ENCODE measurements around the gene CELSR1.

The CELSR1 gene

DNA sequence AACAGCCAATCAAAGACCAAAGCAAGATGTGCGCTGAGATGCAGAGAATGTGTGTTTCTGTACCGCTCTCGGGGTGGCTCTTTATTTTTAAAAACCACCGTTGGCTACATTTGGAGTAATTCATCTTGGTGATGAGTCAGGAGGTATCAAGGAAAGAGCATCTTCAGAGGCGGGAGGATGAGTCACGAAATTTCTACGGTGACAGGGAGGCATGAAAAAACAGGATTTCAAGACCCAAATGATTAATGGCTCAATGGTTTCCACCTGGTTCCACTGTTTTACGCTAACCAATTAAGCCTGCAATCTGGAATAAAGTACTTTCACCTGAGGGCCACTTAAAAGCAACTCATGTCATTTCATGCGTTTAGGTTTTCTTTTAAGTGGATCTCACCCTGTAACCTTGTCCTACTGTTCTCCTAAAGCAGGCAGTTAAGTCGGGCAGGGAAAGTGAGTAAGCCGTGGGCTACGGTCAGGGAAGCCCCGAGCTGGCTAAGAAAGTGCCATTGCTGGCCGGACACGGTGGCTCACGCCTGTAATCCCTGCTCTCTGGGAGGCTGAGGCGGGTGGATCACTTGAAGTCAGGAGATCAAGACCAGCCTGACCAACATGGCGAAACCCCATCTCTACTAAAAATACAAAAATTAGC lies 74.6 kb downstream of the CELSR1 start:
- no peak for DNase-seq (ENCODE audit: low read depth in 1 of 2, low spot score in 1 of 2)

DNA sequence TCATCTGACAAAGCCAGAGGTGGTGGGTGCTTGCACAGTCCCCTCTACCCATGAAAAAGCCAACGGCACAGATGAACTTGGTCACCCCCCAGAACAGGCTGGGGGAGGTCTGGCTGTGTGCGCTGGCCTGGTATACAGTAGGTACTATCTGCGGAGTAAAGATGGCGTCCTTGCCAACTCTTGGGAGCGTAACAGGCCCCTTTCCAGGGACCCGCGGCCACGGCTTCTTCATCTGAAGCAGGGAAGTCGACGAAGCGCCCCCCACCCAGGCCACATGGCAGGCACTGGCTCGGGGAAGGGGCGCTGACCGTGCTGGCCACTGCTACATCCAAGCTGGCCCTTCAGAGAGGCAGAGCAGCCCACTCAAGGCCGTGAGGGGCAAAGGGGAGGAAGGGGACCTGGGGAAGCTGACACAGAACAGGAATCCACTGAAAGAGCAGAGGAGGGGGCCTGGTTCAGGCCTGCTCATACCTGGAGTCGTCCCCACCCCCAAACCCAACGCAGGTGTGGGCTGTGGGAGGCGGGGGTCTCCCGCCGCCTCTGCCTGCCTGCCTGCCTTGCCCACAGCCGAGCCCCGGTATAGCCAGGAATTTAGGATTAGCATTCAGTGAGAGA lies 75.7 kb downstream of the CELSR1 start:
- DNase-seq (ENCODE audit: low read depth in 1 of 2, low spot score in 1 of 2) = no peak

DNA sequence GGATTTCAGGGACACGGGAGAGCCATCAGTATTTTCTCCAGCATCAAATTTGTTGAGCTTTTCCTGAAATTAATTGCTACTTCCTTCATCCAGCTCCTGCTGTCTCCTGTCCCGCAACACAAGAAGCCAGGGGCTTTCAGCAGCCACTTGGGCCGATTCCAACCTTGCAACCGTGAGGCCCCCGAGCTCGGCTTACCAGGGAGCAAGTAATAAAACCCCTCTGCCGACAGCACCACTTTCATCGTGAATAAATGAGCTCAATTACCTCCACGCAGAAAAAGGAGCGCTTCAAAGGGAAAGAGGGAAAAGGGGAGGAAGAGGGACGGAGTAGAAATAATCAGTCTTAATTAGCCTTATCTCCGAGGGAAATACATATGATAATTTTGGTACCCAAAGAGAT lies 76.6 kb downstream of the CELSR1 start:
- no peak for DNase-seq (ENCODE audit: low read depth in 1 of 2, low spot score in 1 of 2)

DNA sequence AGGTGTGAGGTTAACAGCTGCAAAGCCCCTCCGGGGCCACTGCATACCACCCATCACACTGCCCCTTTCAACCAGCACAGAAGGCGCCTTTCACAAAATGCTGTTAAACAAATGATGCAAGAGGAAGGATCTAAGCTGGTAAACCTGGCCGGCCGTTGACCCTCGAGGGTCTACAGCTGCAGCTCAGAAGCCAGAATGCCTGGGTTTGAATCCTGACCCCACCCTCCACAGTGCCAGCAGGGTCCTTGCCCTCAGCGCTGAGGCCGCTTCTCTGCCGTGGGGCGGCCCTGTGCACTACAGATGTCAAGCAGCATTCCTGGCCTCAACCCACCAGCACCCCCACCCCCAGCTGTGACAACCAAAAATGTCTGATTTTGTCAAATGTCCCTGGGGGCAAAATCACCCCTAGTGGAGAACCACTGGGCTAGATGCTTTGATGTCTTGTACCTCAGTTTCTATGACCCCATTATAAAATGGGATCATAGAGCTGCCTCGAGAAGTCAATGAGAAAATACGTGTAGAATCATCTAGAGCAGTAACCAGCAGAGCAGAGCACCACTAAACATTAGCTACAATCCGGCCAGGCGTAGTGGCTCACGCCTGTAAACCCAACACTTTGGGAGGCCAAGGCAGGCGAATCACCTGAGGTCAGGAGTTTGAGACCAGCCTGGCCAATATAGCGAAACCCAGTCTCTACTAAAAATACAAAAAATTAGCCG lies 77.9 kb downstream of the CELSR1 start:
- no peak for DNase-seq (ENCODE audit: low read depth in 1 of 2, low spot score in 1 of 2)

DNA sequence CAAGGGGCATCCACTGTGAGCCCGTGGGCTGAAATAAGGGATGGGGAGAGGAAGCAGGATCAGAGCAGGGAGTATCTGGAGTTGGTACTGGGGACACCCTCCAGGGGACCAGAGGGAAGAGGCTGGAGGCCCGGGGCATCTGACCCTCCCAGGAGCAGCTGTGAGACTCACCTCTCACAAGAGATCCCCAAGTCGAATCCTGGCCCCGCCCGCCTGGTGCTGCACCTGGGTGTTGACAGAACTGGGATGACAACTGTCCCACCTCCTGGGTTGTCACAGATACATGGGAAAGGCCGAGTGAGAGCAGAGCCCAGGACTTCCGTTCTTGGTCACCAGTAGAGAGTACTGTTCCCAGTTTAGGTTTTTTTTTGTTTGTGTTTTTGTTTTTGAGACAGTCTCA lies 78.9 kb downstream of the CELSR1 start:
- DNase-seq (ENCODE audit: low read depth in 1 of 2, low spot score in 1 of 2) = no peak

DNA sequence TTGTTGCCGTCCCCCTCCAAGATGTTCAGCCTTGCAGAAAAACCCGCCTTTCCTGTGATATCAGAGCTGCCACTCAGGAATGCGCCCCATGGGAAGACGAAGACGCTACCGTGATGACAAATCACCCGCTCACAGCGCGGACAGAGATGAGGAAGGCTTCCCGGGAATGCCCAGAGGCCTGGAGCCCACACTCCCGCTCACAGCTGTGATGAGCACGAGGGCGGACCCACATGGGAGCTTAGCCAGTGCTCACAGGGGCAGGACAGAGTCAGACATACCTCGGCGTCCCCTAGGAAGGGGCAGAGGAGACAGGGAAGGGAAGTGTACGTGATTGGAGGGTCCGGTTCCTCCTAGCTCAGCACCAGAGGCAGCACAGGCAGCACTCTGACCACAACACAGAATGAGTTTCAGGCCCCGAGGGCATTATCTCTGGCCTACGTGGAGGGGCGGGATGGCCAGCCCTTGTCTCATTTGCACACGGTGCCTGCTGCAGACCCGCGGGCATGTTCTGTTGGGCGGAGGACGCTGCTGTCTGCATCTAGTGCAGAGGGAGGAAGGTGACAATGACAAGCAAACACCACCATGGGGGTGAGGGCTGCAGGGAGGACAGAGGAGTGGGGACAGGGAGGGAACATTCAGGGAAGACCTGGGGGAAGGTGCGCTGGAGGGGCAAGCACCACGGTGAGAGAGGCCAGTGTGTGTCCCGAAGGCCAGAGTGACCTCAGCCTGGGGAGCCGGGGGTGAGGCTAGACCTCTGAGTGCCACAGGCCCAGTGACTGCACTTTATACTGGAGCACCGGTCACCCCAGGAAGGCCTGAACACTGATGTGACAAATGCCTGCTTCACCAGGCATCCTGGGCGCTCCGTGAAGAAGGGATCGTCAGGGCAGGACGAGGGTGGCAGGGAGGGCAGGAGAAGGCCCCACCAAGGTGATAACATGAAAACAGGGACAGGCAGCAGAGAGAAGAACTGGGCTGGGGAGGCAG lies 79.6 kb downstream of the CELSR1 start:
- no peak for DNase-seq (ENCODE audit: low read depth in 1 of 2, low spot score in 1 of 2)

DNA sequence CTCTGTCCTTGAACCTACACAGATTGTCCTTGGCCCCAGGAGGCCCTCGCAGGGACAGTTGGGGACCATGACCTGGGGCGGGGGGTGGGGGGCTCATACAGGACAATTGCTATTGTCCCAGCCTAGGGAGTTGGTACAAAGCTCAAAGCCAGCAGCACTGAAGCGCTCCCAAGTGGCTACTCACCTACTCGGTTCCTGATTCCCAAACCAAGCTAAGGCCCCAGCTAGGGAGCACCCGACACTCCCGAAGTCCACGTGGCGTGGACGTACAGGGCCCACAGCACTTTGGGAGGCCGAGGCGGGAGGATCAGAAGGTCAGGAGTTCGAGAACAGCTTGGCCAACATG lies 80.6 kb downstream of the CELSR1 start:
- DNase-seq (ENCODE audit: low read depth in 1 of 2, low spot score in 1 of 2) = no peak

DNA sequence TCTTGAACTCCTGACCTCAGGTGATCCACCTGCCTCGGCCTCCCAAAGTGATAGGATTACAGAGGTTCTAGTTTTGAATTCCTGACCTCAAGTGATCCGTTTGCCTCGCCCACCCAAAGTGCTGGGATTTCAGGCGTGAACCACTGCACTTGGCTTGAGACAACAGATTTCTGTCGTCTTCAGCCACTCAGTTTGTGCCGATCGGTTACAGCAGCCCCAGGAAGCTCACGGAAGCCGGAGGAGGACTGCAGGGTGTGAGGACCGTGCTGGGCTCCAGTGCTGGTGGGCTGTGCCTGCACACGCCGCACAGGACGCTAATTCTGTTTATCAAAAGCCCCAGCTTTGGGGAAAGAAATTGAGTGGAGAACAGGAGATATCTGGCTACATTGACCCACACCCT lies 82.0 kb downstream of the CELSR1 start:
- no peak for DNase-seq (ENCODE audit: low read depth in 1 of 2, low spot score in 1 of 2)

DNA sequence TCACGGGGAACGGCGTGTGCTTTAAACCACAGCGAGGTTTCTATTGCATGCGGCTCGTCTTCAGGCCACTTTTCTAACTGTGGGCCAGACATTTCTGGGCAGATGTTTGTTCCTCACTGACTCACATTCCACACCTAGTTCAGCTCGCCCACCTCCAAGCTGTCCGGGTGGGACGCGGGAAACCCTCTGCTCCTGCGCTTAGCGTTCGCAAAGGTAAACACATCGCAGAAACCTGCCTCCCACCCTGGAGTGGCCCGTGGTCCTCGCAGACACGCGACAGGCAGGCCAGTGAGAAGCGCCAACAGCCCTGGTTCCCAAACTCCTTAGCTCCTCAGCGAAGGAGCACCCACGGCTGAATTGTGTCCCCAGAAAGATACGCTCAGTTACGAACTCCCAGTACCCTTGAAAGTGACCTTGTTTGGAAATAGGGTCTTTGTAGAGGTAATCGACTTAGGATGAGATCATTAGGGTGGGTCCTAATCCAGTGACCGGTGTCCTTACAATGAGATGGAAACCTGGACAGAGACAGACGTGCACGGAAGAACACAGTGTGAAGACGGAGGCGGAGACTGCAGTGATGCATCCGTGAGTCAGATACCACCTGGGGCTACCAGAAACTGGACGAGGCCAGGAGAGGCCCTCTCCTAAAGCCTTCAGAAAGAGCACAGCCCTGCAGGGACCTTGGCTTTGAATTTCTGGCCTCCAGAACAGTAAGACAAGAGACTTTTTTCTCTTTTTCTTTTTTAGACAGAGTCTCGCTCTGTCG lies 82.7 kb downstream of the CELSR1 start:
- no peak for DNase-seq (ENCODE audit: low read depth in 1 of 2, low spot score in 1 of 2)

DNA sequence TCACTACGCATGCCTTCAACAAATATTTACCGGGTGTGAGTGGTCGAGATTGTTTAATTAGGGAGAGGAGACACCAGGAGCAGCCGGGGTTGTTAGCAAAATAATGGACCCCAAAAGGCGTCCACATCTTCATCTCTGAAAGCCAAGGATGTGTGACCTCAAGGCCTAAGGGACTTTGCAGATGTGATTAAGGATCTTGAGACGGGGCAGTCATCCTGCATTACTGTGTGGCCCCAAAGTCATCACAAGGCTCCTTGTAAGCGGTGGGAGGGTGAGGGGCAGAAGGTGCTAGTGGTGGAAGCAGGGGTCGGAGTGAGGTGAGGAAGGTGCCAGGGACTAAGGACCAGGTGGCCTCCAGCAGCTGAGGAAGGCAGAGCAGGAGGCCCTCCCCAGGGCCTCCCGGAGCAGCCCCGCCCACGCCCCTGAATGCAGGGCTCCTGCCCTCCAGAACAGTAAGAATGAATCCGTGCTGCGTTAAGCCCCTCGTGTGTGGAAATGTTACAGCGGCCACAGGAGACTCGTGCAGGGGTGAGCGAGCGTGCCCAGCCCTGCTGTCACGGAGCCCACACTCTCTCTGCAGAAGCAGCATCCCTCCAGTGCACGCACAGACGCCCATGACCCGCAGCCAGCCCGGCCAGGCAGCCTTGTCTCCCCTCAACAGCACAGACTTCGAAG lies 83.5 kb downstream of the CELSR1 start:
- no peak for DNase-seq (ENCODE audit: low read depth in 1 of 2, low spot score in 1 of 2)

DNA sequence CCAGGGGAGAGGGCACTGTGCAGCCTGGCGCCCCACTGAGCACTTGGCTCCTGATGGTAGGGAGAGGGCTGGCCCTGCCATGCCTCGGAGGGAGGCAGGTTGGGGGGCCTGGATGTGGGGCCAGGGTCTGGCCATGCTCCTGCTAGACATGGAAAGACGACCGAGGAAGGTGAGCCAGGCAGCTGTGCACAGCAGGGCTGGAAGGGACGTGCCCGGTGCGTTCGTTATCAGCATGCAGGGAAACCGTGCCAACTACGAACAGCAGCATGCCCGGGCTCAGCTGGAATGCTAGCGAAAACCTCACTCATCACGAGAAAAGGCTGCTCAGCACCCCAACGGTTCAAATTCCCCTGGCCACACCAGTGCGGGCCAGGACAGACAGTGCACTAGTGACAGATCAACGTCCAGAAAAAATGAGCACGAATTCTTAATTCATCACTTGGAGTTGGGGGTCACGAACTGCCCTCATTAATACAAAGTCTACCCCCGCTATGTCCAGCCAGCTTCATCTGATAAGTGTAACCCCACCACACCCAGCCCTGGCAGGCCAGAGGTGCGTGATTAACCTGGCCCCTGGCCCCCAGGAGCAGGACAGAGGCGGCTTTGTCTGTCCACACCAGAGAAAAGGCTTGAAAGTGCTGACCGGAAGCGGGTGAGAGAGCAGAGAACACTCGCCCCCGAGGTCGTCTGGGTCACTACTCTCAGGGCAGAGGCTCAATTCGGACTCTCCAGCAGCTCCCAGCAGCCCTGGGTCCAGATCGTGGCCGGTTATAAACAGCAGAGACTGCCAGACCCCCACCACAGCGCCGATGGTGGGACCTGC lies 84.2 kb downstream of the CELSR1 start:
- DNase-seq (ENCODE audit: low read depth in 1 of 2, low spot score in 1 of 2) = no peak

DNA sequence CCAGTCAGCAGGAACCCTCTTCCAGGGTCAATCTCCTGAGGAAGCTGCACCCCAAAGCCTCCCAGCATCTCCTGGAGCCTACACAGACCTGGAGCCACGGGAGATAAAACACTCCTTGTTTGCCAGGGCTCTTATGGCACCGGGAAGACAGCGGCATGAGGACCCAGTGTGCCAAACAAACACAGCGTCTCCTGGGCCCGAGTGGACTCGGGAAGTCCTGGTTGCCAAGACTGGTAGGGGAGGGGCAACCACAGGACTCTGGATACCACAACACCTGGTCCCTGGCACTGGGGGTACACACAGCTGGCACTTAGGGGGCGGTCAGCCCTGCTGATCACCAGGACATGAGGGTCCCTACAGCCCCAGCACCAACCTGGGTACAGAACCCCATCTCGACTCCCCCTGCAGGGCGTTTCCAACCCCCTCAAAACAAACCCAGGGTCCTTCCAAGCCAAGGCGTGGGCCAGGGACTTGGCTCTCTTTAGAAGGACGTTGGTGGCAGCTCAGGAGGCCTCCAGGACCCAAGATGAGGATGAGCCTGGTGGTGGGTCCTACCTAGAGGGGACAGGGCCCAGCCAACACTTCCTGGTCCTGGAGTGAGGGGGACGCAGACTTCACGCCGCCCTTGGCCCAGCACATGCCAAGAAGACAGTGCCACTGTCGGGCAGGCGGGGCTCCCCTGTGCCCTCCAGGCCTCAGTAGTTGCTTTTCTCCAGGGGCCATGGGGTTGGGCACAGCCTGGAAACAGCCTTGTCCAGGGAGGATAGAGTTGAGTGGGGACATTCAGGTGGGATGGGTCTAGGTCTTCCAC lies 85.0 kb downstream of the CELSR1 start:
- no peak for DNase-seq (ENCODE audit: low read depth in 1 of 2, low spot score in 1 of 2)

DNA sequence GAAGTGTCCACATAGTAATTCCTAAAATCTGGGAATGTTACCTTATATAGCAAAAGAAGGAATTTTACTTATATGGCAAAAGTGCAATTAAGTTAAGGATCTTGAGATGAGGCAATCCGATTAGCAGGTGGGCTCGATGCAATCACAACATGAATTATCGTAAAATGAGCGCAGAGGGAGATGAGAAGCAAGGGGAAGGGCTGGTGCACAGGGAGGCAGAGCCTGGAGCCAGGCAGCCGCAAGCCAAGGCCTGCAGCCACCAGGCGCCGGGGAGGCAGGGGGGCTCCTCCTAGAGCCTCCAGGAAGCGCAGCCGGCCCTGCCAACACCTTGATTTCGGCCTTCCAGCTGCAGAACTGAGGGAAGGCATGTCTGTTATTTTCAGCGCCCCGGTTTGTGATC lies 85.7 kb downstream of the CELSR1 start:
- DNase-seq (ENCODE audit: low read depth in 1 of 2, low spot score in 1 of 2) = no peak

DNA sequence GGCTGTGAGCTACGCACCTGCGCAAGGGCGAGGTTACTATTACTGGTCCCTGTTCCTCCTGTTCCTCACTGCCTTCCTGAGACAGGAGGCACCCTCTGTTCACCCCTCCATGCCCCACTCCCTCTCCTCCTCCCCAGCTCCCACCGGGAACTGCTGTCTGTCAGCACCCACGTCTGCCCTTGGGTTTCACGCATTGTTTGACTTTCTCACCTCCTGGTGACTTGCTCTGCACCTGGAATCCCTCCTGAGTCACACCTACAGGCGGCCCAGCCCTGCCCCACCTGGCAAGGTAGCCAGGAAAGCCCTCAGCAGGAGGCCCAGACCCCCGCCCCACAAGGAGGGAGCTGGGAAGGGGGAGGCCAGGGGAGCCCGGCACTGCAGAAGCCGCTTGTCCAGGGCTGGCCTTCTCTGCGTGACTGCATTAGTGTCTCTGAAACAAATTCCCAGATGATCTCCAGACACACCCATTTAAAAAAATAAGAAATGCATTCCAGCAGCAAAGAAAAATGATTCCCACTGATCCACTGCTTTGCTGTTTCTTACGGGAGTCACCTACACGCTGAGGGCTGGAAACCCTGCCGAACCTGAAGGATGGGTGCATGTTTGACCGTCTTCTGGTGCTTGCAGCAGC lies 86.4 kb downstream of the CELSR1 start:
- no peak for DNase-seq (ENCODE audit: low read depth in 1 of 2, low spot score in 1 of 2)

DNA sequence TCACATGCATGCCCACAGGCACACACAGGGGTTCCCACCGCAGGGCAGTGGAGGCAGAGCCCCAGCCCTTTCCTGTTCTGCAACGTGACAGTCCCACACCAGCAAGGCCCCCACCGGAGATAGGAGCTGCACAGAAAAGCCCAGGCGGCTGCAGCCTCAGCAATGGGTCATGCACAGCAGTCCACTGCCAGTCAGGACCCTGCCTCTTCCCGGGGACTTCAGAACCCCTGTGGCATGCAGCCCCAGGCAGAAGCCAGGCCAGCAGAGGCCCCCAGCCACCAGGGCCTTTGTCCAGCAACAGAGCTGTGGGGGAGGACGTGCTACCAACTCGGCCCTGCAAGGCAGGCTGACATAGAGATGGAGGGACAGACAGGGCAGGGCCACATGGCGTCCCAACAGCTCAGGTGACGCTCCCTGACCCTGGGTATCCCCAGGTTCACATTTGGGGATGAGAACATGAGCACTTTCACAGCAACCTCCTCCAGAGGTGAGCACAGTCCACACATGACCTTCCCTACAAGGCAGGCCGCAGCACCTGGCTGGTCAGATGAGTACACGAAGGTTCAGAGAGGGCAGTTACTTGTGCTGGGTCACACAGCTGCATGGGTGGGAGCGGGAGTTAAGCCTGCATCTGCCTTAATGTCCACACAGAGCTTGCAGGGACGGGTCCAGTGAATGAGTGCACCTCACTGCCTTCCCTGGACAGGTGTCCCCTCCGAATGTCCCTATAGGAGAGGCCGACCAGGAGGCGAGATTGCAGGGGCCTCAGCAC lies 87.3 kb downstream of the CELSR1 start:
- DNase-seq (ENCODE audit: low read depth in 1 of 2, low spot score in 1 of 2) = no peak

DNA sequence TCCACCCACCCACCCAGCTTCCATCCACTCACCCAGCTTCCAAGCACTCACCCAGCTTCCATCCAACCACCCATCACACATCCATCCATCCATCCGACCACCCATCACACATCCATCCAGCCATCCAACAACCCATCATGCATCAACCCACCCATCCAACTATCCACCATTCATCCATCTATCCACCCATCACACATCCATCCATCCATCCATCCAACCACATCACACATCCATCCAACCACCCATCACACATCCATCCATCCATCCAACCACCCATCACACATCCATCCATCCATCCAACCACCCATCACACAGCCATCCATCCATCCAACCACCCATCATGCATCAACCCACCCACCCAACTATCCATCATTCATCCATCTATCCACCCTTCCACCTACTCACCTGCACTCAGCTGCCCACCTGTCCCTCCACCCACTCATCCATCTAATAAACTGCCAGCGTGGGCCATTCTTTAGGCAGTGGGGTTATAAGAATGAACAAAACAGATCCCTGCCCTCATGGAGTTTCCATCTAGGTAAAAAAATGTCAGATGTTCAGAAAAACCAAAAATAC lies 88.2 kb downstream of the CELSR1 start:
- no peak for DNase-seq (ENCODE audit: low read depth in 1 of 2, low spot score in 1 of 2)

DNA sequence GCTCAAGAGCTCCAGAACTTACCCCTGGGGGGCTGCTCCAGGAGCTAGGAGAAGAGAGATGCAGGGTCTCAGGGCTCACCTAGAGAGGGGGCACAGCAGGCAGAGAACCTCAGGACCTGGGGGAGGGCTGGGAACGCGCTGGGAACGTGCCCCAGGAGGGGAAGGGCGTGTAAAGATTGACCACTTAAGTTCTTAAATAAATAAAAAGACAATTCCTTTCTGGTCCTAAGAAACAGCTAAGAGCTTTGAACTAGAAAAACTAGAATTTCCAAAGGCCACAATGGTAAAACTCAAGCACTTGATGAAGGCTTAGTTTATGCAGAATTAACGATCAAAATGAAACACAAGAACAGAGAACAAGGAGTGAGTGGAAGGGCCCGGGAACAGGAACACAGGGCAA lies 89.1 kb downstream of the CELSR1 start:
- DNase-seq (ENCODE audit: low read depth in 1 of 2, low spot score in 1 of 2) = no peak
